ENCODE data around the gene KCNJ18. TPM values are rescaled to one million over a fixed set of nuclear protein-coding genes. Genes with fewer than 3 reads are reported as not detected.
"Not testable (repeated sequence)": the region's sequence is repeated elsewhere in the genome, so short reads cannot be mapped to it uniquely, and the experiment has no call there.

The KCNJ18 gene
- total RNA-seq, 1 donor from 2014 or later = not detected

GRCh38 chr17:21702940-21703640 is 10.8 kb downstream of the KCNJ18 start:
- DNase-seq (ENCODE audit: low spot score) = peak; percentile 19

- DNase-seq (ENCODE audit: low spot score) = not testable (repeated sequence)
Observed at GRCh38 chr17:21703891-21704872, 11.9 kb downstream of the KCNJ18 start.

DNA sequence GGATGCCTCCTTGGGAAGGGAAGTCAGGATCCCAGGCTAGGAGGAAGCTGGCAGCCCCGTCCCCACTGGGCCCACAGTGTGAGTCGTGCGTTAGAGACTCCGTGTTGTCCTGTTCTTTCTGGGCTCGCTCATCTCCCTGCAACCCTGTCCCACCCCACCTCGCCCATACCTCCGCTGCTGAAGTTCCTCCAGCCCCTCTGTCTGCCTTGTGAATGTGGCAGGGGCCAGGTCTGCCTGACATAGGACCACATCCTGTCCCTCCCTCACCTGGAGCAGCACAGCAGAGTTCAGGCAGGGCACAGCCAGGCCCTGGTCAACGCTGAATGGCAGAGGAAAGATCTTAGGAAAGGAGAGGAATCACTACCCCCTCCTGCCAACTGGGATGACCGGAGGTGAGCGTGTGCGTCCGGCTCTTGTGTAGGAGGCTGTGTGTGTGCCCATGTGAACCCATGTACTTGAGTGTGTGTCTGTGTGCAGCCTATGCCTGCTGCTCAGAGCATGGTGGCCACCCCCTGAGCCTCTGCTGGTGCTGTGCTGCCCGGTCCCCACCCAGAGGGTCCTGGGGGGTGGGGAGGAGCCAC is 12.8 kb downstream of the KCNJ18 start:
- DNase-seq (ENCODE audit: low spot score) = no peak

DNA sequence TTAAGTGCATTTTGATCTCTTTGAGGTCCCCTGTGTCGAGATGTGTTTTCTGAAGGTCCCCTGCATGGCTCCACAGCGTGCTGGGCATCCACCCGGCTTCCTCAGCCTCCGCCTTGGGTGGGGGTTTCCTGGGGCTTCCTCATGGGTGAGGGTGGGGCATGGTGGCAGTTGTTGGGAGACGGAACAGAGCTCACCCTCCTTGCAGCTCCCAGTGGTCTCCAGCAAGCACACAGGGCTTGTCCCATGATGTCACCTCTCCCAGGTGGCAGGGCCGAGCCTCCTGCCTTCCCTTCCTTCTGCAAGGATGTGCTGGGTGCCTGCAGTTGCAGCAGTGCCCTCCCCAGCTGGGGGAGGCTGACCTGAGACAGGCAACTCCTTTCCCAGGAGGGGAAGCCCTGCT is 13.4 kb downstream of the KCNJ18 start:
- DNase-seq (ENCODE audit: low spot score) = not testable (repeated sequence)

DNA sequence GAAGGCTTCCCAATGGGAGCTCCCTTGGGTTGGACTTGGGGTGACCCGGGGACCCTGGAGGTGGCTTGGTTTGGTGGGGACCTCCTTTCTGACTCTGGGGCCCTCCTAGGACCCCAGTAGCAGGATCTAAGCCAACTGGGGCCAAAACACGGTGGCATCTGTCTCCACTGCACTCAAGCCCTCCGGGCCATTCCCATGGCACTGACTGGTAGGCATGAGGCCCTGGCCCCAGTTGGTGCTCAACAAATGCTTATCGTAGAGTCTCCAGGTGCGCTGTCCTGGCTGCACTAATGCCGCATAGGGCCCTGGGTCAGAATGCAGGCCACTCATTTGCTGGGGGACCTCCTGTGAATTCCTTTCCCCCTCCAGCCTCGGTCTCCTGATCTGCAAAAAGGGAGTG is 14.2 kb downstream of the KCNJ18 start:
- DNase-seq (ENCODE audit: low spot score) = not testable (repeated sequence)

DNA sequence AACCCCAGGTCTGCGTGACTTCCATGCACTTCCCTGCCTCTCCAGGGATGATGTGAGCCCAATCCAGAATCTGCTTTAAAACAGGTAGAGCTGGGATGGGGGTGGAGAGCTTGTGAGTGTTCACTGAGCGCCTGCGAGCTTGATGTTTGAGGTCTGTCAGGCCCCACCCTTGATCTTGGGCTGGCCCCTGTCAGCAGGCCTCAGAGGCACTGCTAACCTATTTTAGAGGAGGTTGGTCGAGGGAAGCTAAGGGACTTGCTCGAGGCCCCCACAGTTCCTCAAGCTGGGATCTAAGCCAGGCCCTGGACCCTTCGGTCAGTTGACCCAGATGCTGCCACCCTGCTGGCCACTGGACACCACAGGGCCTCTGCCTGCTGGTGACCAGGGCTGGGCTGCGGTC is 14.8 kb downstream of the KCNJ18 start:
- not testable (repeated sequence) for DNase-seq (ENCODE audit: low spot score)

- not testable (repeated sequence) for DNase-seq (ENCODE audit: low spot score)
Observed at GRCh38 chr17:21707711-21708611, 15.6 kb downstream of the KCNJ18 start.

GRCh38 chr17:21708612-21709535 is 16.6 kb downstream of the KCNJ18 start:
- not testable (repeated sequence) for DNase-seq (ENCODE audit: low spot score)

DNA sequence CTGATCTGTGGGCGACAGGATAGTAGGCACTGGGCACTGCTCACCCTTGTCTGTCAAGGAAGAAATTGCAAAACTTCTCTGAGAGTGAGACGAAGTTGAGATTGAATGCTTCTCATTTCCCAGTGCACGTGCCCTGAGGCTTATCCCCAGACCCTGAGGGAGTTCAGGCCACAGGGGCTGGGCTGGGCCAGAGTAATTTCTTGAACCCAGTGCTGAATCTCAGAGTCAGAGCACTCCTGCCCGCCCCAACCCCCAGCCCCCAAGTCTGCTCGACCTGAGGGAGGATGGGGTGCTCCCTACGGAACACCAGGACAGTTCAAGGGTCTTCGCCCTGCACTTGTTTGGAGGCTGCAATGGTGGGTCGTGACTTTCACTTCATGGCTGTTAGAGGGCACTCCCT is 17.7 kb downstream of the KCNJ18 start:
- DNase-seq (ENCODE audit: low spot score) = not testable (repeated sequence)

DNA sequence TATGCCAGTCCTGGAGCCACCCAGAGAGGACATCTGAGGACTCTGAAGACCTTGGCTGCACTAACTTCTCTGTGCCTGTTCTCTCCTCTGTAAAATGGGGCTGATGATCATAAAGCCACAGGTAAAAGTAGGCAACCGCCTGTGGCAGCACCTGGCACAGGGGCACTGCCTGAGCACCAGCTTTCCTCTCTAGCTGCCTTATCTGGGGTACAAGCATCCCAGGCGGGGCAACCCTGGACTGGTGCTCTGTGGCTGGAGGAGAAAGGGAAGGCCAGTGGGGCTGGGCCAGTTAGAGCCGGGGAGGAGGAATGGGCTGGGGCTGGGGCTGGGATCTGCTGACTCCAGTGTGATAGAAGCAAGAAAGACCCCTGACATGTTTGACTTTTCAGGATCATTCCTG is 18.2 kb downstream of the KCNJ18 start:
- not testable (repeated sequence) for DNase-seq (ENCODE audit: low spot score)

GRCh38 chr17:21711182-21711581 is 18.9 kb downstream of the KCNJ18 start:
- DNase-seq (ENCODE audit: low spot score) = no peak

DNA sequence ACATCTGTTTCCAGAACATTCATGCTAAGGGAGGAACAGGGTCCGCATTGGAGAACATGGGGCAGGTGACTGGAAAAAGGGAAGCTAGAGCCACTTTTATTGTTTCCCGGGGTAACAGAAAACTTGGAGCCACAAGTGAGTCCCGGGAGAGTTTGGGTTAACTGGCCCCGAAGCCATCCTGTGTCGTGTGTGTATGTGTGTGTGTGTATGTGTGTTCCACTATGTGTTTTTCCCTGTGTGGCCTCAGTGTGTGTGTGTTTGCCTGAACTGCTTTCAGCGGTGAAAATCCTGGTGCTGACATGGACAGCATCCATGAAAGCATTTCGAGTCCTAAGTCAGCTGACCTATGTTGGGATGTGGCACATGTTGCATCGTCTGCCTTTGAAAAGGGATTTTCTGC is 20.7 kb downstream of the KCNJ18 start:
- not testable (repeated sequence) for DNase-seq (ENCODE audit: low spot score)

DNA sequence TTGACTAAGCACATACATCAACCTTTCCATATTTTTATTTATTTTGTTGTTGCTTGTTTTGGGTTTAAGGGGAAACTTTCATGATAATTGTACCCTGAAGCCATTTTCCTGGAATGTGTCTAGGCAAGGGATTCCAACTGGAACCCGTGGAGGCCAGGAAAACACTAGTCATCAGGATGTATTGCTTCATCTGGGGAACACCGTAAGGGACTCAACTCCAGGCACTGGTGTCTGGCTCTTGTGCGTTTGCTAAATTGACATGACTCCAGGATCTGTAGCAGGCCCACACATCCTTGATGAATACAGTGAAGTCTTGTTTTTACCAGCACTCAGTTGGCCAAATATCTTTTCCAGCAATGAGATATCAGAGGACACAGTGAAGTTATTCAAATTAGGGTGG is 21.3 kb downstream of the KCNJ18 start:
- not testable (repeated sequence) for DNase-seq (ENCODE audit: low spot score)

- not testable (repeated sequence) for DNase-seq (ENCODE audit: low spot score)
Observed at GRCh38 chr17:21714676-21715075, 22.4 kb downstream of the KCNJ18 start.

DNA sequence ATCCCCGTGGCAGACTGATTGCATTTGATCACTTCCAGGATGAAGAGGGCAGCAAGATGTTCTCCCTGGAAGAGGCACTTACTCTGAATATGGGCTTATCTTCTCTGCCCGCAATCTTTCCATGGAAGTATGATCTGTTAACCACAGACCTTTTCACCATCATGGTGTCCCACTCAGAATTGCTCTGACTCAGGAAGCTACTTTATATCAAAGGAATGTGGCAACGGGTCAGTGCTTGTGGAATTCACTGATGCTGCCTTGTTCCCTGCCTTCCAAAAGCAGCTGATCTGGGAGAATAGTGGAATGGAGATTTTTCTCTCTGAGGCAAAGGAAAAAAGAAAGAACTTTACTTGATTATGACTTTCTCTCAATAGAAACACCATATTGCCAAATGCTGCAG is 23.6 kb downstream of the KCNJ18 start:
- DNase-seq (ENCODE audit: low spot score) = not testable (repeated sequence)

- not testable (repeated sequence) for DNase-seq (ENCODE audit: low spot score)
Observed at GRCh38 chr17:21718971-21719370, 26.6 kb downstream of the KCNJ18 start.

DNA sequence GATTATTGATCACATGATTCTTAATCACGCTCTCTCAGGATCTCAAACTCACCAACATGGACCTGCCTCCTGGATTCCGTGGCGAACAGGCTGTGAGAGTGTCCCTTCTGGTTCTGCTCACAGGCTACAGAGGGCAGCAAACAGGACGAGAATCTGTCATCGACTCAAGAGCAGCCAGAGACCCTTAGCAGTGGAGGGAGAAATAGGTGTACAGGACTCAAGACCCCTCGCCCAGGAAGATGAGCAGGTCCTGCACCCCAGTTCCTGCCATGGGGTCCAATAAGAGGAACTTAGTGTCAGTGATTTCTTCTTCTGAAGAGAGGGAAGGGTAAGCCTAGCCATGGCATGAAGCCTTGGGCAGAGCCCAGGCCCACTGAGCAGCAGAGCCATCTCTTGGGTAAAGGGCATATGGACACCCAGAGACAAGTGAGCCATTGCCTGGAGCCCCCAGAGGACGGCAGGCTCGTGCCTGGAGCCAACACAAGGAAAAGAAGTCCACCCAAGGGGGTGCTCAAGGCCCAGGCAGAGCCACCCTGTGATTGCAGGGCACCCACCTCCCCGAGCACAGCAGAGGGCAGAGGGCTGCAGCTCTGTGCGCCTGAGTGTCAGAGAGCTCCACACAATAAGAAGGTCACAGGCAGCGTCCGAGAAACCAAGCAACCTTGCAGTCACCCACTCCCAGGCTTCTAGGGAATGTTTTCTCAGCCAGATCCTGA is 27.3 kb downstream of the KCNJ18 start:
- not testable (repeated sequence) for DNase-seq (ENCODE audit: low spot score)

DNA sequence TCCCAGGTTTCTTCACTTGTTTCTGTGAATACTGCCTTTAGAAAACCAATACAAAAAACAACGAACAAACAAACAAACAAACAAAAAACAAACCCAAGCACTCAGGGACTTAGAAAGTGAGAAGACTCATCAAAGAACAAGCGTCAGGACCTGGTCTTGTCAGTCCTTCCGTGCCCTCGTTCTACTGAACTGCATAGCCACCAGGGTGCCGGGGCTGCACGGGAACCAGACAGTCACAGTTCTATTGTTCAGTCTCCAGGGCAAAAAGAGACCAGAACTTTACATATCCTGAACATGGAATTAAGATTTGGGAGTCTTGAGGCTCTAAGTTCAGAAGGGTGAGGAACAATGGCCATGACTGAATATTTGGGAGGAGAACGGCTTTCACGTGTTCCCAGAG is 28.2 kb downstream of the KCNJ18 start:
- not testable (repeated sequence) for DNase-seq (ENCODE audit: low spot score)

- not testable (repeated sequence) for DNase-seq (ENCODE audit: low spot score)
Observed at GRCh38 chr17:21722268-21722667, 29.9 kb downstream of the KCNJ18 start.
